Measurements from ENCODE around the gene GRID2. TPM values are rescaled to one million over a fixed set of nuclear protein-coding genes. Genes with fewer than 3 reads are reported as not detected.
A peak's percentile ranks its signal among the peaks of the same experiment; 100 is the strongest.

Gene GRID2
- total and polyA plus RNA-seq, 2 donors (not counting 1 experiment from before 2014, with no cell fraction given) = under 0.01 to 0.02 TPM

DNA sequence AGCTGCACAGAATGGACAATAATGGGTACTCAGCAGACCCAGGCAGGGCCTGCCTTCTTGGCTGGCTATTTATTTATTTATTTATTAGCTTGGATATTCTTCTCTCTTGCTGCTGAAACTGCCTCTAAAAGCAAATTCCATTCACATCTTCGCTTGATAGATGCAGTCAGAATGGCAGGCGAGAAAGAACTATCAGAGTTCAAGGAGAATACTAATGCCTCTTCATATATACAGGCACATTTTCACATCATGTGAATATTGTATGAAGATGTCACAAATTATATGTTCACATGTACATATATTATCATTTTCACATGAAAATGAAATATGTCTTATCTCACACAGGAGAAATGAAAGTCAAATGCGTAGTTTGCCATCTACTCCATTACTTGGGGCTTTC, 1045.1 kb downstream of the GRID2 start:
- Histone ChIP-seq H3K4me1 (ENCODE audit: control insufficient read depth, extremely low read depth, insufficient read depth, low read length) (no peaks in the 10 kb centered on the region), H4K20me1 (ENCODE audit: control insufficient read depth, extremely low read depth, insufficient read depth, low read length) (no peaks in the 10 kb centered on the region), H3K4me3 (replicated peaks in 1 of 4; ENCODE audit: control extremely low read depth in 1 of 4, insufficient read depth in 1 of 4, low read depth in 3 of 4, low read length in 4 of 4) (no peak overlapping the region), H3K79me2 (ENCODE audit: control insufficient read depth, insufficient read depth, low read length) (no peaks in the 10 kb centered on the region), H3K4me2 (ENCODE audit: extremely low read depth, insufficient read depth, low read length) (no peak overlapping the region), H3K36me3 (ENCODE audit: control insufficient read depth, insufficient read depth, low read length) (no peaks in the 10 kb centered on the region), H2AFZ (ENCODE audit: low read length) (no peak overlapping the region), H3K9me3 (ENCODE audit: control insufficient read depth, insufficient read depth, low read depth, low read length) (no peaks in the 10 kb centered on the region), H3K9ac (ENCODE audit: insufficient read depth, low read length) (no peak overlapping the region), H3K27ac (ENCODE audit: insufficient read depth, low read length) (no peak overlapping the region), H3K27me3 (ENCODE audit: control insufficient read depth, insufficient read depth, low read length) (no peaks in the 10 kb centered on the region)
- no peak for DNase-seq (ENCODE audit: low read depth in 2 of 2)
- TF ChIP-seq, protein P1, sequence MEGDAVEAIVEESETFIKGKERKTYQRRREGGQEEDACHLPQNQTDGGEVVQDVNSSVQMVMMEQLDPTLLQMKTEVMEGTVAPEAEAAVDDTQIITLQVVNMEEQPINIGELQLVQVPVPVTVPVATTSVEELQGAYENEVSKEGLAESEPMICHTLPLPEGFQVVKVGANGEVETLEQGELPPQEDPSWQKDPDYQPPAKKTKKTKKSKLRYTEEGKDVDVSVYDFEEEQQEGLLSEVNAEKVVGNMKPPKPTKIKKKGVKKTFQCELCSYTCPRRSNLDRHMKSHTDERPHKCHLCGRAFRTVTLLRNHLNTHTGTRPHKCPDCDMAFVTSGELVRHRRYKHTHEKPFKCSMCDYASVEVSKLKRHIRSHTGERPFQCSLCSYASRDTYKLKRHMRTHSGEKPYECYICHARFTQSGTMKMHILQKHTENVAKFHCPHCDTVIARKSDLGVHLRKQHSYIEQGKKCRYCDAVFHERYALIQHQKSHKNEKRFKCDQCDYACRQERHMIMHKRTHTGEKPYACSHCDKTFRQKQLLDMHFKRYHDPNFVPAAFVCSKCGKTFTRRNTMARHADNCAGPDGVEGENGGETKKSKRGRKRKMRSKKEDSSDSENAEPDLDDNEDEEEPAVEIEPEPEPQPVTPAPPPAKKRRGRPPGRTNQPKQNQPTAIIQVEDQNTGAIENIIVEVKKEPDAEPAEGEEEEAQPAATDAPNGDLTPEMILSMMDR (conservative IDR thresholded peaks at IDR 0.05 in 1 of 2, IDR thresholded peaks at IDR 0.05 in 1 of 2; ENCODE audit: low read depth in 1 of 2, low read length in 2 of 2) = no peak
- no peak for TF ChIP-seq EZH2 (IDR thresholded peaks at IDR 0.05; ENCODE audit: low read length, missing control alignments)

DNA sequence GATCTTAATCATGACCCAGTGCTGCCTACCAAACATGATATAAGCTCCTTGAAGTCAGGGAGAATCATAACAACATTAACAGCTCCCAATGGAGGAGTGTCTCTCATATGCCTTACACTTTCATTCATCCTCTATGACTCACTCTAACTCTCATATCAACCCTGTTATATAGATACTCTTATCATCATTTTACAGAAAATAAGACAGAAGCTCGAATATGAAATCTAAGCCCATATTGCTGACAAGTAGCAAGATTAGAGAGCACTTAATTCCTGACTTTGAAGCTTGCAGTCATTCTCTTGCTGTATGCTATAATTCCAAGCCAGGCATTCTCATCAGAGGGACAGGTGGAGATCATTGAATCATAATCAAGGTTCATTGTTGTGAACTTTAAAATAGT, 1048.1 kb downstream of the GRID2 start:
- Histone ChIP-seq H3K9me3 (ENCODE audit: control insufficient read depth, insufficient read depth, low read depth, low read length) (no peaks in the 10 kb centered on the region), H3K9ac (ENCODE audit: insufficient read depth, low read length) (no peak overlapping the region), H3K4me1 (ENCODE audit: control insufficient read depth, extremely low read depth, insufficient read depth, low read length) (no peaks in the 10 kb centered on the region), H3K79me2 (ENCODE audit: control insufficient read depth, insufficient read depth, low read length) (no peaks in the 10 kb centered on the region), H2AFZ (ENCODE audit: low read length) (no peak overlapping the region), H3K36me3 (ENCODE audit: control insufficient read depth, insufficient read depth, low read length) (no peaks in the 10 kb centered on the region), H3K27me3 (ENCODE audit: control insufficient read depth, insufficient read depth, low read length) (no peaks in the 10 kb centered on the region), H3K27ac (ENCODE audit: insufficient read depth, low read length) (no peak overlapping the region), H3K4me3 (replicated peaks in 1 of 4; ENCODE audit: control extremely low read depth in 1 of 4, insufficient read depth in 1 of 4, low read depth in 3 of 4, low read length in 4 of 4) (no peak overlapping the region), H4K20me1 (ENCODE audit: control insufficient read depth, extremely low read depth, insufficient read depth, low read length) (no peaks in the 10 kb centered on the region), H3K4me2 (ENCODE audit: extremely low read depth, insufficient read depth, low read length) (no peak overlapping the region)
- no peak for DNase-seq (ENCODE audit: low read depth in 2 of 2)
- no peak for TF ChIP-seq EZH2 (IDR thresholded peaks at IDR 0.05; ENCODE audit: low read length, missing control alignments)
- TF ChIP-seq, protein P1 (conservative IDR thresholded peaks at IDR 0.05 in 1 of 2, IDR thresholded peaks at IDR 0.05 in 1 of 2; ENCODE audit: low read depth in 1 of 2, low read length in 2 of 2) = no peak

DNA sequence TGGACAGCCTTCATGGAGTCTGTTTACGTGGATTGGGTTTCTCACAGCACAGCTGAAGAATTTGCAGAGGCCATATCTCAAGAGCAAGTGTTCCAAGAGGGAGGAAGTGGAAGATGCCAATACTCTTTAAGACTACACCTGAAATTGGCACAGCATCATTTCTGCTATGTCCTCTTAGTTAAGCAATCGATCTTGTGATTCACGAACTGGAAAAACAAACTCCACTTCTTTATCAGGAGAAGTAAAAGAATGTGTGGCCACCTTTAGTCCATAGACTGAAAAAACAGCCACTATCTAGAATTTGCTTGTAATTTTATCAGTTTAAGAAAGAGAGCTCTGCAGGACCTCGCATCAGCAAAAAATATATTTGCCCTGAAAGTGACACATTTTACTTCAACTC, 1051.6 kb downstream of the GRID2 start:
- Histone ChIP-seq H3K4me1 (ENCODE audit: control insufficient read depth, extremely low read depth, insufficient read depth, low read length) (no peaks in the 10 kb centered on the region), H3K9ac (ENCODE audit: insufficient read depth, low read length) (no peak overlapping the region), H2AFZ (ENCODE audit: low read length) (no peak overlapping the region), H3K79me2 (ENCODE audit: control insufficient read depth, insufficient read depth, low read length) (no peaks in the 10 kb centered on the region), H3K36me3 (ENCODE audit: control insufficient read depth, insufficient read depth, low read length) (no peaks in the 10 kb centered on the region), H3K27ac (ENCODE audit: insufficient read depth, low read length) (no peak overlapping the region), H3K4me2 (ENCODE audit: extremely low read depth, insufficient read depth, low read length) (no peak overlapping the region), H3K27me3 (ENCODE audit: control insufficient read depth, insufficient read depth, low read length) (no peaks in the 10 kb centered on the region), H4K20me1 (ENCODE audit: control insufficient read depth, extremely low read depth, insufficient read depth, low read length) (no peaks in the 10 kb centered on the region), H3K9me3 (ENCODE audit: control insufficient read depth, insufficient read depth, low read depth, low read length) (no peaks in the 10 kb centered on the region), H3K4me3 (replicated peaks in 1 of 4; ENCODE audit: control extremely low read depth in 1 of 4, insufficient read depth in 1 of 4, low read depth in 3 of 4, low read length in 4 of 4) (no peak overlapping the region)
- TF ChIP-seq EZH2 (IDR thresholded peaks at IDR 0.05; ENCODE audit: low read length, missing control alignments) = no peak
- TF ChIP-seq, protein P1 (conservative IDR thresholded peaks at IDR 0.05 in 1 of 2, IDR thresholded peaks at IDR 0.05 in 1 of 2; ENCODE audit: low read depth in 1 of 2, low read length in 2 of 2) = no peak
- DNase-seq (ENCODE audit: low read depth in 2 of 2) = peak in 1 of 2 donors; percentile 2

All from fibroblast of lung (primary cell).